Ascending aorta (tissue), 2 donors: ENCODE measurements around the gene PRMT7. TPM values are rescaled to one million over a fixed set of nuclear protein-coding genes. Genes with fewer than 3 reads are reported as not detected.

ENCODE experiments used
- DNase-seq, 2 donors: peaks; one replicate each; pipeline ENCODE4 v3.0.0-alpha.2; 2019; ENCODE audit warnings: low spot score in 2 of 2
- H3K27ac ChIP-seq, 2 donors: fragments of 200-600 bp; sonication (generic); one replicate each; pipeline ENCODE4 v1.5.1; 2016 to 2017; ENCODE audit warnings: mild to moderate bottlenecking in 1 of 2
- H3K27me3 ChIP-seq: fragments of 200-600 bp; sonication (generic); one replicate; pipeline ENCODE4 v1.5.1; 2017
- H3K36me3 ChIP-seq, 2 donors: fragments of 200-600 bp; sonication (generic); one replicate each; pipeline ENCODE4 v1.5.1; 2016
- H3K4me1 ChIP-seq, 2 donors: fragments of 200-600 bp; sonication (generic); one replicate each; pipeline ENCODE4 v1.5.1; 2016 to 2017; ENCODE audit warnings: mild to moderate bottlenecking in 1 of 2
- H3K4me3 ChIP-seq, 2 donors: fragments of 200-600 bp; sonication (generic); one replicate each; pipeline ENCODE4 v1.5.1; 2016 to 2017; ENCODE audit warnings: mild to moderate bottlenecking in 1 of 2
- H3K9me3 ChIP-seq, 2 donors: fragments of 200-600 bp; sonication (generic); one replicate each; pipeline ENCODE4 v1.5.1; 2016
- intact Hi-C: fragments of 100-400 bp; cut with DNase I; formaldehyde crosslinking; loops from one replicate; pipeline ENCODE4 v1.15.1; 2023
- total RNA-seq: library from RNA; depleted of rRNA; stranded (reverse); fragments of >200 nt; gene quantifications from one replicate; pipeline ENCODE4 v1.1.0, GENCODE V29; 2016
- TF ChIP-seq, protein P1 (sequence below), 3 experiments: fragments of 200-600 bp in 2 of 3; fragments of 450-650 bp in 1 of 3; sonication (generic) in 2 of 3; IDR thresholded peaks; one replicate each; pipeline ENCODE4 v1.5.1; 2016 to 2019; ENCODE audit warnings: antibody characterized with exemption in 3 of 3, mild to moderate bottlenecking in 1 of 3, moderate library complexity in 1 of 3

PRMT7 gene
- total RNA-seq, 1 donor from 2014 or later: 25.1 TPM

DNA sequence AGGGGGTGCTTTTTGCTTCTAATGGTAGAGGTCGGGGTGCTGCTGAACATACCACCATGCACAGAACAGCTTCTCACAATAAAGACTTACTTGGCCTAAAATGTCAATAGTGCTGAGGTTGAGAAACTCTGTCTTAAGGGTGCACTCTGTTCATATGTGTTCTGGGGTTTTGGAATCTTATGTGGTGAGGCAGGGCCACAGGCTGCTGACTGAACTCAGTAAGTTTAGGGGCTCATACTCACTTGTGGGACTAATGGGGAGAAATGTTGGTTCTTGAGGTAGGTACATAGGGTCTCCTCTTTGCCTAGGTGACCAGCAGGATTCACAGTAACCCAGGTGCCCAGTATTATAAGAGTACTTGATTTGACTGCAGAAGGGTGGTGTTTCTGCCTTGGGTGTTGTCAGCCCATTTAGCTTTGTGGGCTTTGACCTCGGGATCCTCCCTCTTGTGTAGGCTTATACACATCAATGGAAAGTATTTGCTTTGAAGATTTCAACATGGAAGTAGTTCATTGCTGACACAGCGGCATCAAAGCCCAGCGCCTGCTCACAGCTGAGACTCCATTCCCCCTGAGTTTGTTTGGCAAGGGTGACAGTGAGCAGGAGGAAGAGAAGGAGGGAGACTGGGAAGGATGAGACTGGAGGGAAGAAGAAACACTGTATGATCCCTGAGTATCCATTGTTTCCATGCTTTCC lies 29.3 kb upstream of the PRMT7 start:
- no peak for DNase-seq
- intact Hi-C loops: no loop called here
- Histone ChIP-seq H3K27ac (no peak overlapping the region), H3K36me3 (peaks cover 17 to 32% of the 10 kb centered on the region in 2 donors), H3K9me3 (no peaks in the 10 kb centered on the region), H3K4me1 (peaks cover 10 to 11% of the 10 kb centered on the region in 2 donors), H3K27me3 (no peaks in the 10 kb centered on the region), H3K4me3 (no peak overlapping the region)
- TF ChIP-seq, protein P1, sequence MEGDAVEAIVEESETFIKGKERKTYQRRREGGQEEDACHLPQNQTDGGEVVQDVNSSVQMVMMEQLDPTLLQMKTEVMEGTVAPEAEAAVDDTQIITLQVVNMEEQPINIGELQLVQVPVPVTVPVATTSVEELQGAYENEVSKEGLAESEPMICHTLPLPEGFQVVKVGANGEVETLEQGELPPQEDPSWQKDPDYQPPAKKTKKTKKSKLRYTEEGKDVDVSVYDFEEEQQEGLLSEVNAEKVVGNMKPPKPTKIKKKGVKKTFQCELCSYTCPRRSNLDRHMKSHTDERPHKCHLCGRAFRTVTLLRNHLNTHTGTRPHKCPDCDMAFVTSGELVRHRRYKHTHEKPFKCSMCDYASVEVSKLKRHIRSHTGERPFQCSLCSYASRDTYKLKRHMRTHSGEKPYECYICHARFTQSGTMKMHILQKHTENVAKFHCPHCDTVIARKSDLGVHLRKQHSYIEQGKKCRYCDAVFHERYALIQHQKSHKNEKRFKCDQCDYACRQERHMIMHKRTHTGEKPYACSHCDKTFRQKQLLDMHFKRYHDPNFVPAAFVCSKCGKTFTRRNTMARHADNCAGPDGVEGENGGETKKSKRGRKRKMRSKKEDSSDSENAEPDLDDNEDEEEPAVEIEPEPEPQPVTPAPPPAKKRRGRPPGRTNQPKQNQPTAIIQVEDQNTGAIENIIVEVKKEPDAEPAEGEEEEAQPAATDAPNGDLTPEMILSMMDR (IDR thresholded peaks at IDR 0.05): no peak

DNA sequence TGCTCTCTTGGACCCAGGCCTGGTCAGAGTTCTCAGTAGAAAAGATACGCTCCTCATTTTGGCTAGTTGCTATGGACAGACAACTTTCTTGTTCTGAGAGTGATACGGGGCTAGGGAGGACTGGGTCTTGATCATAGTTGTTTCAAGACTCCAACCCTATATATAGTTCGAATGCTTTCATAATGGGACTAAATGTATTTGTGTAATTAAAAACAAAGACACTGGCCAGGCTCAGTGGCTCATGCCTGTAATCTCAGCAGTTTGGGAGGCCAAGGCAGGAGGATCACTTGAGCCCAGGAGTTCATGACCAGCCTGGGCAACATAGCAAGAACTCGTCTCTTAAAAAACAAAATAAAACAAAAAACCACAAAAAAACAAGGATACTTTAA lies 28.8 kb upstream of the PRMT7 start:
- no peak for DNase-seq
- Histone ChIP-seq H3K9me3 (no peaks in the 10 kb centered on the region), H3K4me1 (peaks cover 5 to 10% of the 10 kb centered on the region in 2 donors), H3K27ac (no peak overlapping the region), H3K36me3 (peaks cover 17 to 37% of the 10 kb centered on the region in 2 donors), H3K4me3 (no peak overlapping the region), H3K27me3 (no peaks in the 10 kb centered on the region)
- TF ChIP-seq, protein P1 (IDR thresholded peaks at IDR 0.05): no peak
- intact Hi-C loops: no loop called here

DNA sequence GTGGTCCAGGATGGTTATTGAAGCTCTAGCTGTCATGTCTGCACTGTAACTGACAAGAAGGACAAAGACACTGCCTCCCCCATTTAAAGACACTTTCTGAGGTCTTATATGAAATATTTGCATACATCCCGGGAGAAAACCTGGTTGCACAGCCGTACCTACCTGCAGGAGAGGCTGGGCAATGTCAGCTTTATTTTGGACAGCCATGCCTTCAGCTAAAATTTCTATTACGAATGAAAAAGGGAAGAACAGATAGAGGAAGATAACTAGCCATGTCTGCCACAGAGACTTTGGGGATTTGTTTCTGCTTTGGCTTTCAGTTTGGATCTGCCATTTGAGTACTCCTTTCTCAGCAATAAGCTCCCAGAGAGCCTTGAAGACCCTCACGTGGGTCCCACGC lies 27.5 kb upstream of the PRMT7 start:
- Histone ChIP-seq H3K9me3 (no peaks in the 10 kb centered on the region), H3K4me1 (peaks cover 13 to 20% of the 10 kb centered on the region in 2 donors), H3K4me3 (no peak overlapping the region), H3K36me3 (peaks cover 17 to 28% of the 10 kb centered on the region in 2 donors), H3K27me3 (no peaks in the 10 kb centered on the region), H3K27ac (peak overlapping the region; percentile 9 to 43)
- intact Hi-C loops: no loop called here
- TF ChIP-seq, protein P1 (IDR thresholded peaks at IDR 0.05): no peak
- no peak for DNase-seq

DNA sequence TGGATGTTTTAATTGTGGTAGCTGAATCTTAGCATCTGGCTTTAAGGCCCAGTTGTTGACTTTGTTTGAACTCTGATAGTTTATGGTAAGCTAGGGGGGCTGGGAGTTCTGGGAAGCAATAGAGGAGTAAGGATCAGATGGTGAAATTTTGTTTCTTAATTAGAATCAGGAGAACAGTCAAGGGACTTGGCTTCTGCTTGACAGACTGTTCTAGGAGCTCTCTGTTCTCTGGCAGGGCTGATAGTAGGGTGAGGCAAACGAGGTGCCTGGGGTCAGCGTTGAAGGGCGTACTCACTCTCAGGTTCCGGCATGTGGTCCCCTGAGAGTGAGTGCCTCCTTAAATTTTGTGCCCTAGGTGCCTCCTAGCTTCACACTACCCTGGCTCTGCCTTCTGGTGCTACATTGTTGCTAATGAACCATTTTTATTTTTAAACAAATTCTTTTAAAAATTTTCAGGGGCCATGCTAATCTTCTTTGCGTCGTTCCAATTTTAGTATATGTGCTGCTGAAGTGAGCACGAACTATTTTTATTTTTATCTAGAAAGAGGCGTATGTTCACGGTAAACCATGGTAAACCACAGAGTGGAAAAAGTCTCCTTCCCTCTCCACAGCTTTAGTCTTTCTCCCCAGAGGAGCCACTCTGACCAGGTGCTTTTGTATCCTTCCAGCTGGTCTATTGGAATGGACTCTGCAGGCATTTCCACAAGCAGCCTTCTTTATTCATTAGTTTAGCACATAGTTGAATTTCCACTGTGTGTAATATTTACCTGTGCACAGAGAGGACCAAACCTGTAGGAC lies 26.8 kb upstream of the PRMT7 start:
- intact Hi-C loops: no loop called here
- peak overlapping the region; percentile 1 to 9 for H3K27ac ChIP-seq
- H3K4me3 ChIP-seq: no peak overlapping the region
- H3K9me3 ChIP-seq: no peaks in the 10 kb centered on the region
- peaks cover 16 to 27% of the 10 kb centered on the region in 2 donors for H3K4me1 ChIP-seq
- DNase-seq: no peak
- no peaks in the 10 kb centered on the region for H3K27me3 ChIP-seq
- peaks cover 17 to 28% of the 10 kb centered on the region in 2 donors for H3K36me3 ChIP-seq
- TF ChIP-seq, protein P1 (IDR thresholded peaks at IDR 0.05): no peak

DNA sequence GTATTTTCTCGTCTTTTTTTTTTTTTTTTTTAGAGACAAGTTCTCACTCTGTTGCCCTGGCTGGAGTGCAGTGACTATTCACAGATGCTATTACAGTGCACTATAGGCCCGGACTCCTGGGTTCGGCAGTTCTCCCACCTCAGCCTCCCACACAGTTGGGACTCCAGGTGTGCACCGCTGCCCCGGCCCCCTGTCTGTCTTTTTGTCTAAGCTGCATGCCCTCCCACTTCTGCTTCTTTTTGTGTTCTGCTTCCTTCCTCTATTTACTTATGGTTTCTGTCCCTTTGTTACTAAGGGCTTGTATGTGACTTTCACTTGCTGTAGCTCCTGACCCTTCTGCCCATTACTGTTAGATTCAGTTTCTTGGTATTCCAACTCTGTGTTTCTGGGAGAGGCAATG lies 26.0 kb upstream of the PRMT7 start:
- H3K27ac ChIP-seq: peak overlapping the region; percentile 41 to 47
- intact Hi-C loops: no loop called here

More for the DNA sequence above, 26.0 kb upstream of the PRMT7 start:
- DNase-seq: no peak
- Histone ChIP-seq H3K9me3 (no peaks in the 10 kb centered on the region), H3K4me1 (peaks cover 19 to 33% of the 10 kb centered on the region in 2 donors), H3K36me3 (peaks cover 17 to 23% of the 10 kb centered on the region in 2 donors), H3K4me3 (no peak overlapping the region), H3K27me3 (no peaks in the 10 kb centered on the region)
- TF ChIP-seq, protein P1 (IDR thresholded peaks at IDR 0.05): no peak
